HG03196 (cell line): ENCODE measurements around the gene RNU7-1.

Experiments used
- ATAC-seq: cut with Tn5 transposase; IDR thresholded peaks from one replicate; pipeline ENCODE4 v1.9.1; 2021; ENCODE audit not compliant: unreplicated experiment

Gene RNU7-1

DNA sequence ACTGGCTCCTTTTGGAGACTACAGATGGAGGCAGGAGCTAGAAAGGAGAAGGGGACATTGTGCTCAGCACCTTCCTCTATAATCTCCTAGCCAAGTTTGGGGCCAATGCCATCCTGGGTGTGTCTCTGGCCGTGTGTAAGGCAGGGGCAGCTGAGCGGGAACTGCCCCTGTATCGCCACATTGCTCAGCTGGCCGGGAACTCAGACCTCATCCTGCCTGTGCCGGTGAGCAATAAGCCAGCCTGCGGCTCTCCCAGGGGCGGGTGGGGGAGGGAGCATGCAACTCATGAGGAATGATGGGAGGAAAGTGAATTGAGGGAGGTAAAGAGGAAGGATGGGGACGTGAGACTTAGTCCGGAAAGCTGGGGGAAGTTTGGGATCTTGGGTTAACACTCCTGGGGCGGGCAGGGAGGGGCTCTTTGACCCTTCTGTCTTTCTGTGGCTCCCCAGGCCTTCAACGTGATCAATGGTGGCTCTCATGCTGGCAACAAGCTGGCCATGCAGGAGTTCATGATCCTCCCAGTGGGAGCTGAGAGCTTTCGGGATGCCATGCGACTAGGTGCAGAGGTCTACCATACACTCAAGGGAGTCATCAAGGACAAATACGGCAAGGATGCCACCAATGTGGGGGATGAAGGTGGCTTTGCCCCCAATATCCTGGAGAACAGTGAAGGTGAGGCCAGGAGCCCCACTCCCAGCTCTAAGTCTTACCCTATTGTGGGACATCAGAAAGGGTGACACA, 26.0 kb upstream of the RNU7-1 start:
- no peak for ATAC-seq

DNA sequence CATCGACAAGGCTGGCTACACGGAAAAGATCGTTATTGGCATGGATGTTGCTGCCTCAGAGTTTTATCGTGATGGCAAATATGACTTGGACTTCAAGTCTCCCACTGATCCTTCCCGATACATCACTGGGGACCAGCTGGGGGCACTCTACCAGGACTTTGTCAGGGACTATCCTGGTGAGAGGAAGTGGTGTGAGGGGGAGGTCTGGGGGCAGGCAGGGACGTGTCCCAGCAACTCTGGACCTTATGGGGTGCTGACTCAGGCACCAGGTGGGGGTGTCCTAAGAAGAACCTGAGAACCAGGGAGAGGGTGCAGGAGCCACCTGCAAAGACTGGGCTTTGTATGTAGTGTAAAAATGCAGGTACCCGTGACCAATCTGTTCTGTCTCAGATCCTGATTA, 24.0 kb upstream of the RNU7-1 start:
- no peak for ATAC-seq

DNA sequence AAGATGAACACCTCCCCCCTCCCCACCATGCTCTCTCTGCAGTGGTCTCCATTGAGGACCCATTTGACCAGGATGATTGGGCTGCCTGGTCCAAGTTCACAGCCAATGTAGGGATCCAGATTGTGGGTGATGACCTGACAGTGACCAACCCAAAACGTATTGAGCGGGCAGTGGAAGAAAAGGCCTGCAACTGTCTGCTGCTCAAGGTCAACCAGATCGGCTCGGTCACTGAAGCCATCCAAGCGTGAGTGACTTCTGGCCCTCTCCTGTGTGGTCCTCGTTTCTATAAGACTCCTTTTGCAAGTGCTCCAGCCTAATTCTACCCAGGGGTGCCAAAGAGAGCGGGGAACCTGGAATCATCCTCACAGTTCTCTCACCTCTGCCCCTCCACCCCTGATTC, 22.1 kb upstream of the RNU7-1 start:
- no peak for ATAC-seq

DNA sequence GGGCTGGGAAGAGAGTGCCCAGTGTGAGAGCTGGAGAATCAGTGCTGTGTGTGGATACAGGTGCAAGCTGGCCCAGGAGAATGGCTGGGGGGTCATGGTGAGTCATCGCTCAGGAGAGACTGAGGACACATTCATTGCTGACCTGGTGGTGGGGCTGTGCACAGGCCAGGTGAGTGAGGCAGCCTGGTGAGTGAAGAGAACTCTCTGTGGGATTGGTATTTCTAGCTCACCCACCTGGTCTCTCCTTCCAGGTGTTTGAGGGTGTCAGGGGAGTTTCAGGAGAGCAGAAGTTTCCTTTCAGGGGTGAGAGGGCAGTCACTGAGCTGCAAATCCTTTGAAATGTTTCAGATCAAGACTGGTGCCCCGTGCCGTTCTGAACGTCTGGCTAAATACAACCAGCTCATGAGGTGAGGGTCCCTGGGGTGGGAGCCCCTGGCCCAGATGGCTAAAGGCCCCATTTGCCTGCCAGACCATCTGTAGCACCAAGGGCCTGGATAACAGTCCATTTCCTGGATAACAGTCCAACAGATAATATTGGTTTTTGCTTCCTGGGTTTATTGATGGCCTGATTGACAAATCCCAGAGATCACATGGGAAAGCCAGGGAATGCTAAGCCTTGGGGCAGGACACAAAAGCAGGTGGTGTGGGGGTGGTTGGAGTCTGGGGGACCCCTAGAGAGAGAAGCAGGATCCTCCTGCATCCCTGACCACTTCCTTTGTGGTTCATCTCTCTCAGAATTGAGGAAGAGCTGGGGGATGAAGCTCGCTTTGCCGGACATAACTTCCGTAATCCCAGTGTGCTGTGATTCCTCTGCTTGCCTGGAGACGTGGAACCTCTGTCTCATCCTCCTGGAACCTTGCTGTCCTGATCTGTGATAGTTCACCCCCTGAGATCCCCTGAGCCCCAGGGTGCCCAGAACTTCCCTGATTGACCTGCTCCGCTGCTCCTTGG, 21.3 kb upstream of the RNU7-1 start:
- ATAC-seq = no peak

DNA sequence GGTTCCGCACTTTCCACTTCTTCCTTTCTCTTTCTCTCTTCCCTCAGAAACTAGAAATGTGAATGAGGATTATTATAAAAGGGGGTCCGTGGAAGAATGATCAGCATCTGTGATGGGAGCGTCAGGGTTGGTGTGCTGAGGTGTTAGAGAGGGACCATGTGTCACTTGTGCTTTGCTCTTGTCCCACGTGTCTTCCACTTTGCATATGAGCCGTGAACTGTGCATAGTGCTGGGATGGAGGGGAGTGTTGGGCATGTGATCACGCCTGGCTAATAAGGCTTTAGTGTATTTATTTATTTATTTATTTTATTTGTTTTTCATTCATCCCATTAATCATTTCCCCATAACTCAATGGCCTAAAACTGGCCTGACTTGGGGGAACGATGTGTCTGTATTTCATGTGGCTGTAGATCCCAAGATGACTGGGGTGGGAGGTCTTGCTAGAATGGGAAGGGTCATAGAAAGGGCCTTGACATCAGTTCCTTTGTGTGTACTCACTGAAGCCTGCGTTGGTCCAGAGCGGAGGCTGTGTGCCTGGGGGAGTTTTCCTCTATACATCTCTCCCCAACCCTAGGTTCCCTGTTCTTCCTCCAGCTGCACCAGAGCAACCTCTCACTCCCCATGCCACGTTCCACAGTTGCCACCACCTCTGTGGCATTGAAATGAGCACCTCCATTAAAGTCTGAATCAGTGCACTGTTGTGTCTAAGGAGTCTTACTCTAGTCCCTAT, 20.4 kb upstream of the RNU7-1 start:
- no peak for ATAC-seq

DNA sequence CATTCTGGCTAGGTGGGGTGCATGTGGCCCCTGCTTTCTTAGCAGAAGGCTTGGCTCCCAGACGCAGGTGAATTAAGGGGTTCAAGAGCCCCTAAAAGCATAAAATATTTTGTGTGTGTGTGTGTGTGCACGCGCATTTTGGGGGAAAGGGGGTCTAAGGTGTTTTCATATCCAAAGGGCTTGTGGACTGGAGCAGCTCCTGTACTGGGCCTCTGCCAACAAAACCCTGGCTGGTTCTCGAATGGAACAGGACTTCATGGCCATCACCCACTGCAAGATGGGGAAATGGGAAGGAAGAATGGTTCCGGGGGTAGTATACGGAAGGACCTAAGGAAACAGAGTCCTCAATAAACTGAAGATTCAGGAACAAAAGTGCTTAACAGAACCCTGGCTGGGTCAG, 19.8 kb upstream of the RNU7-1 start:
- no peak for ATAC-seq

DNA sequence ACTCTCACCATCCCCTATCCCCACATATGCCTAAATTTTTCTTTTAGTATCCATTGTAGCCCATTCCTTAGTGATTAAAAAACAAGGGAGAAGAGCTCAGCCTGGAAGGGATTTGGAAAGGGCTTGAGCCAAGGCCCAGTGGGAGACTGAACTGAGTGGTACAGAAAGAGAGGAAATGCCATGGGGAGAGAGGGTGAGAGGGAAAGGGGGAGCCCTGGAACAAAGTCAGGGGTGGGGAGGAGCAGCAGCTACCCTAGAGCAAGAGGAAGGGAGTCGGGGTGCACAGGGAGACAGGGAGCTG, 18.4 kb upstream of the RNU7-1 start:
- ATAC-seq = no peak

DNA sequence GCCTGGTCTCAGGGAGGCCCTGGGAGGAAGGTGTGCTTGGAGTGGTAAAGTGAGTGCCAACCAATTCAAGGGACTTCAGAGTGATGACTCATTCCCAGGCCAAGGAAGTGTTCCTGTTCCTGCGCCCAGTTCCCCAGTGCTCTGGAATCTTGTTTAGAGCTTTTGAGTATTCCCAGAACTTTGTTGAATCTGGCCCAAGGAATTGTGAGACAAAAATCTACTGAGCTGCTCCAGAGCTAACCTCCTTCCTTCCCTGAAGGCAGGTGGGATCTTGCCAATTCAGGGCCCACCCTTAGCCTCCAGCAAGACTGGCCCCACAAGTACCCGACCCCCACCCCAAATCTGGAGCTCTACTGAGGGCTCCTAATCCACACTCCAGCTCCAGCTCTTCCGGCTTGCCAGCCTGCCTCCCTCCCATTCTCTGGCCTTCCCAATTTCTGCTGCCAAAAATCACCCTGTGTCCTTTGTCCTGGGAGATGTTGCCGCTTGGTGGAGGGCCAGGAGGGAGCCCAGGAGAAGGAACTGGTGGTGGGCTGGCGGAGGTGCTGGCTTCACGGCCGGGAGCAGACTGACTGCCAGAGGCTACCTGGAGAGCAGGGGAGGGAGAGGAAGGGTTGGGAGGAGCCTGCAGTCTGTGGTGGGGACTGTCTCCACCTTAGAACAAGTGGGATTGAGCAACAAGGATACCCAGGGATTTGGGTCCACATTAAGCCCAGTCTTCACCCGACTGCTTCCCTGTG, 17.9 kb upstream of the RNU7-1 start:
- no peak for ATAC-seq

DNA sequence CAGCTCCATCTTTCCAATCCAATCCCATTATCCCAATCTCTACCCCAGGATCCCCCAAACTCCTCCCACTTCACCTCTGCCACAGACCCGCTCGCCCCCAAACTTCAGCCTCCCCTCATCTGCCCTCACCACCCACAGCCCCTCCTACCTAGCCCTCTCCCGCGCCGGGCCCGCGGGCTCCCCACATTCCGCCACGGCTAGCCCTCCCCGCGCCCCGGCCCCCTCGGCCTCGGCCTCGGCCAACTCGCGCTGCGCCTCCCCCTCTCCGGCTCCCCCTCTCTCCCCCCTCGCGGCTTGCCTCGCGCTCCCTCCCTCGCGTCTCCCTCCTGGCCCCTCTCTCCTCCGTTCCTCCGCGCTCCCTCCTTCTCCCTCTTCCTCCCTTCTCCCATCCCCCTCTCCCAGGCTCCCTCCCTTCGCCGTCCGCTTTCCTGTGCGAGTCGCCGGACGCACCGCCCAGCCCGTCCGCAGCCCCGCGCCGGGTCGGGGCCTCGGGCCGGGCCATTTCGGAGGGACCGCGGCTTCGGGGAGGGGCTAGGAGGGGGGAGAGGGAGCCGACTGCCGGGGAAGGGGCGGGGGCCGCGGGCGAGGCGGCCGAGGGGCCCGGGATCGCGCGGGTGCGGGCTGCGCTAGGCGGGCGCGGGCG, 16.1 kb upstream of the RNU7-1 start, which contains the start of gene ATN1:
TSS of gene ATN1 (plus strand) at position 581 of the 643 bp plus-strand sequence. CDS start 6,043 bp downstream, outside the sequence.
- no peak for ATAC-seq

DNA sequence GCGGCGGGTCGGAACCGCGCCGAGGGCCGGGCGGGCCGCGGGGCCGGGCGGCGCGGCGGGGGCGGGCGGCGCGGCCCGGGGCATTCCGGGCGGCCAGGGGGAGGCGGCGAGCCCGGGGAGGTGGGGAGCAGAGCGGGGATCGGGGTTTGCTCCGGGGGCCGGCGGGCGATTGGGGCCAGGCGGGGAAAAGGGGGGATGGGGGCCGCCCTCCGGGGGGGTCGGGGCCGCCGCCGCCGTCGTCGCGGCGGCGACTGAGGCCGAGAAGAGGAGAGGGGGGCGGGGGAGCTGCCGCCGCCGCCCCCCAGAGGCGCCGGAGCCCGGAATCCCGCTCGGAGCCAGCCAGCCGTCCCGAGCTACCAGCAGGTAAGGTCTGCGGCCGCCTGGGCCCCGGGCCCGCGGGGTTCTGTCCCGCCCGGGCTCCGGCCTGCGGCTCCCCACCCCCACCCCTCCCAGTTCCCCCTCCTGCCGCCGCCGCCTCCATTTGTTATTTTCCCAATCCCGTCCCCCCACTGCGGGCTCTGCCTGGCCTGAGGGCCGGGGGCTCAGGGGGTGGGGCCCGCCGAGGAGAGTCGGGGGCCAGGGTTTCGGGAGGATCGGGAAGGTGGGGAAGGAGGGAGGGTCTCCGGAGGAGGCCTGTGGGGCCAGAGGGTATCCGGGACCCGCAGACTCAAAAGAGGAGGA, 15.5 kb upstream of the RNU7-1 start:
- ATAC-seq = no peak

DNA sequence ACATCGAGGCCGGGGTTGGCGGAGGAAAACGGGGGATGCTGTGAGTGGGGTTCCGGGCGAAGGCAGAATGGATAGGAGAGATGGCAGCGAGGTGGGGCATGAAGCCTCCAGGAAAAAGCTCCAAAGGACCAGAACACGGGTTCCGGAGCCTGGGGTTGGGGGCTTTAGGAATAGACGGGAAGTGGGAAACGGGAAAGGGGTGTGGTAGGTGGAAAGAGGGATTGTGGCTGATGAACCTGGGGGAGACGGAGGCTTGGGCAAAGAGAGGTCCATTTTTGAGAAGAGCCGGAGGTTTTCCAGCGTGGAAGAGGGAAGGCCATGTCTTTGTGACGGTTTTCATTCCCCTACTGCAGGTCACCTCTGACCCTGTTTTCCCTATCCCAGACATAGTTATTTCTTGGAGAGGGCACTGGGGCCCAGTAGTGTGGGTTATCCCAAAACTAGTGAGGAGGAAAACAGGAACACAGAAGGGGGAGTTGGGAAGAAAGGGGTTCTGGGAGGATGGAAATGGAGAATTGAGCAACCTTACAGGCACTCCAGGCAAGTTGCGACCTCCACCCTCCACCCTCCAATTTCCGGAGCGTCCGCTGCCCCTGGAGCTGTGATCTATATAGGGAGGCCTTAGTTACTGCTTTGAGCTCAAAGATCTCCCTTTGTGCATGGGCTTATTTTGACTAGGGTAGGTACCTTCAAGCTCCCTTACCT, 14.8 kb upstream of the RNU7-1 start:
- no peak for ATAC-seq

DNA sequence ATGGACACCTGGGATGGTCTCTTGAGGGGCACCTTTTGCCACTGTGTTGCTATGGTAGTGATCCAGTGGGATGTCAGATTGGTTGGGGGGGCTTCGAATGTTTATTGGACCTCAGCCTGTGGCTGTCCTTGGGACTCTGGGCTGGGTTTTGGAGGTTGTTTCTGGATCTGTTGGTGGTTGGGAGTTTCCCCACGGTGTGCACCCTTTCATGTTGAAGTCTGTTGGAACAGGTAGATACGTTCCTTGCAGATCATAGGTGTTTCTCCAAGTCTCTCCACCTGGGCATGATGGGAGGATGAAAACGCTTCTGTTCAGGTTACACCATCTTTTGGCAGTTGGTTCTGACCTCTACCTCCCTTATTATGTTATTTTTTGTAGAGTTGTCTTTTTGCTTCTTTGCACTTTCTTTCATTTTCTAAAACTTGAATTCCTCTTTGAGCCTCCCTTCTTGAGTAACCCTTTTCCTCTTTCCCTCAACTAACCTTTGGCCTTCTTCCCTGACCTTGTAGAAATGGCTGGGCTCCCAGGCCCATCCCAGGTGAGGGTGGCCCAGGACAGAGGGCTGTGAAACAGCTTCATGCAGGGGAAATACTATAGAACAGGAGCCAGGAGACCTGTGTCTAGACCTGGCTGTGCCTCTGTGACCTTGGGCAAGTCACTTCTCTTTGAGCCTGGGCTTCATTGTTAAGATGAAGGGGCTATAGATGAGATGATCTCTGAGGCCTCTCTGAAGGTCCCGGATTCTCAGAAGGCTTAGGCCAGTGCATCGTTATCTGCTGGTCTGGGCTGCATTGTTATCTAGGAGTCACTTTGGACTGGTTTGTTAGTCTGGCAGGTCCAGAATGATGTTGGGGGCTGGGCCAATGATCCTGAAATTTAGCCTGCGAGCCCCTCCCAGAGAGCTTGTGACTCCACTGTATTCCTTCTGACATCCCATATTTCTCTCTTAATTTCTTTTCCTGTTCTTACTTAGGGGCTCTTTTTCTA, 13.9 kb upstream of the RNU7-1 start:
- no peak for ATAC-seq

DNA sequence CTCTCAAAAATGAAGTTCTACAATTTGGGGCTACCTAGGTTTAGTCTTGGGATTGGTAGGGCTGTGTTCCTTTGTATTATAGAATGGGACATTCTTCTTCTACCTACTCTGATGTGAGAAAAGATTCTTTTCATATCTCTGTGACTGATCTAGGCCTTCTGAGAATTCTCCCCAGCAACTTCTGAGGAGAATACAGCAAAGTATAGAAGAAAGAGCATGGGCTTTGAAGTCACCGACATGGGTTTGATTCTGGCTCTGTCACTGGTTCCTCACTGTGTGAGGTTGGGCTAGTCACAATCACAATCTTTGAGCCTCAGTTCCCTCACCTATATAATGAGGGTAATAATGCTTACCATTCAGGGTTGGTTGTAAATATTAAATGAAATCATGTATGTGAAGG, 10.8 kb upstream of the RNU7-1 start:
- ATAC-seq = no peak

DNA sequence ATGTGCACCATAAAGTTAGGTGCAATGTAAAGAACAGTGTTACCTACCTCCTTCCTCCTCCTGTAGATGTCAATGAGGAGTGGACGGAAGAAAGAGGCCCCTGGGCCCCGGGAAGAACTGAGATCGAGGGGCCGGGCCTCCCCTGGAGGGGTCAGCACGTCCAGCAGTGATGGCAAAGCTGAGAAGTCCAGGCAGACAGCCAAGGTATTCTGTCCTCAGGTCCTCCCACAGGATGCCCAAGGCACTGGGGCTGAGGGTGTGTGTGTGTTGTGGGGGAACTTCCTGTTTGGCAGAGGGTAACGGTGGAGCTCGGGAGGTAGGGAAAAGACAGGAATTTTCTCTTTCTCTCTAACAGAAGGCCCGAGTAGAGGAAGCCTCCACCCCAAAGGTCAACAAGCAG, 9.5 kb upstream of the RNU7-1 start:
- no peak for ATAC-seq

DNA sequence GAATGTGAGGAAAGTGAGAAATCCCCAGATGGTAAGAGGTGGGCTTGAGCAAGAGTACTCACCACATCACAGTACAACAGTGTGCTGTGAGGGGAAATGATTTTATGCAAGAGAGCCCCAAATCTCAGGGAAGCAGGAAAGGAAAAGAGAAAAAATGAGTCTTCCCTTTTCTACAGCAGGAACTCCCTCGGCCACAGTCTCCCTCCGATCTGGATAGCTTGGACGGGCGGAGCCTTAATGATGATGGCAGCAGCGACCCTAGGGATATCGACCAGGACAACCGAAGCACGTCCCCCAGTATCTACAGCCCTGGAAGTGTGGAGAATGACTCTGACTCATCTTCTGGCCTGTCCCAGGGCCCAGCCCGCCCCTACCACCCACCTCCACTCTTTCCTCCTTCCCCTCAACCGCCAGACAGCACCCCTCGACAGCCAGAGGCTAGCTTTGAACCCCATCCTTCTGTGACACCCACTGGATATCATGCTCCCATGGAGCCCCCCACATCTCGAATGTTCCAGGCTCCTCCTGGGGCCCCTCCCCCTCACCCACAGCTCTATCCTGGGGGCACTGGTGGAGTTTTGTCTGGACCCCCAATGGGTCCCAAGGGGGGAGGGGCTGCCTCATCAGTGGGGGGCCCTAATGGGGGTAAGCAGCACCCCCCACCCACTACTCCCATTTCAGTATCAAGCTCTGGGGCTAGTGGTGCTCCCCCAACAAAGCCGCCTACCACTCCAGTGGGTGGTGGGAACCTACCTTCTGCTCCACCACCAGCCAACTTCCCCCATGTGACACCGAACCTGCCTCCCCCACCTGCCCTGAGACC, 8.0 kb upstream of the RNU7-1 start:
- ATAC-seq = no peak

DNA sequence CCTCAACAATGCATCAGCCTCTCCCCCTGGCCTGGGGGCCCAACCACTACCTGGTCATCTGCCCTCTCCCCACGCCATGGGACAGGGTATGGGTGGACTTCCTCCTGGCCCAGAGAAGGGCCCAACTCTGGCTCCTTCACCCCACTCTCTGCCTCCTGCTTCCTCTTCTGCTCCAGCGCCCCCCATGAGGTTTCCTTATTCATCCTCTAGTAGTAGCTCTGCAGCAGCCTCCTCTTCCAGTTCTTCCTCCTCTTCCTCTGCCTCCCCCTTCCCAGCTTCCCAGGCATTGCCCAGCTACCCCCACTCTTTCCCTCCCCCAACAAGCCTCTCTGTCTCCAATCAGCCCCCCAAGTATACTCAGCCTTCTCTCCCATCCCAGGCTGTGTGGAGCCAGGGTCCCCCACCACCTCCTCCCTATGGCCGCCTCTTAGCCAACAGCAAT, 7.4 kb upstream of the RNU7-1 start:
- no peak for ATAC-seq
